ENCODE data around the gene MAG. TPM values are rescaled to one million over a fixed set of nuclear protein-coding genes. Genes with fewer than 3 reads are reported as not detected.

The MAG gene
- total RNA-seq, 2 donors from 2014 or later, result not detected

GRCh38 chr19:35330475-35330874, 38.5 kb downstream of the MAG start:
- DNase-seq (ENCODE audit: low spot score), result no peak
- intact Hi-C loops (cut with DNase I), result no loop called here

- intact Hi-C loops (cut with DNase I), result no loop called here
- DNase-seq (ENCODE audit: low spot score), result no peak
These were observed 39.7 kb downstream of the MAG start for GRCh38 chr19:35331551-35332214.

- no peak for DNase-seq (ENCODE audit: low spot score)
- intact Hi-C loops (cut with DNase I), result no loop called here
These were observed 40.9 kb downstream of the MAG start for GRCh38 chr19:35332817-35333216.

GRCh38 chr19:35334144-35334753, 42.3 kb downstream of the MAG start:
- intact Hi-C loops (cut with DNase I), result no loop called here
- DNase-seq (ENCODE audit: low spot score), result no peak

GRCh38 chr19:35336166-35336955, 44.4 kb downstream of the MAG start:
- no peak for DNase-seq (ENCODE audit: low spot score)

GRCh38 chr19:35337097-35337983, 45.4 kb downstream of the MAG start:
- intact Hi-C loops (cut with DNase I), result no loop called here

More at GRCh38 chr19:35336166-35336955, 44.4 kb downstream of the MAG start:
- intact Hi-C loops (cut with DNase I), result no loop called here

GRCh38 chr19:35337984-35338296, 46.0 kb downstream of the MAG start:
- DNase-seq (ENCODE audit: low spot score), result no peak
- intact Hi-C loops (cut with DNase I), result no loop called here

More at GRCh38 chr19:35337097-35337983, 45.4 kb downstream of the MAG start:
- DNase-seq (ENCODE audit: low spot score), result no peak

- intact Hi-C loops (cut with DNase I), result no loop called here
- no peak for DNase-seq (ENCODE audit: low spot score)
These were observed 48.5 kb downstream of the MAG start for GRCh38 chr19:35340431-35340830.

- intact Hi-C loops (cut with DNase I), result no loop called here
- DNase-seq (ENCODE audit: low spot score), result no peak
These were observed 49.0 kb downstream of the MAG start for GRCh38 chr19:35341006-35341405.

GRCh38 chr19:35341565-35342225, 49.7 kb downstream of the MAG start:
- peak; percentile 23 for DNase-seq (ENCODE audit: low spot score)
- intact Hi-C loops (cut with DNase I), result no loop called here

- peak; percentile 59 for DNase-seq (ENCODE audit: low spot score)
- intact Hi-C loops (cut with DNase I), result no loop called here
These were observed 50.5 kb downstream of the MAG start for GRCh38 chr19:35342430-35342829.

GRCh38 chr19:35344511-35345031, 52.6 kb downstream of the MAG start:
- DNase-seq (ENCODE audit: low spot score), result peak; percentile 53
- intact Hi-C loops (cut with DNase I), result no loop called here

- intact Hi-C loops (cut with DNase I), result no loop called here
- no peak for DNase-seq (ENCODE audit: low spot score)
These were observed 53.7 kb downstream of the MAG start for GRCh38 chr19:35345671-35346111.

- peak; percentile 83 for DNase-seq (ENCODE audit: low spot score)
- intact Hi-C loops (cut with DNase I), result no loop called here
These were observed 54.5 kb downstream of the MAG start for GRCh38 chr19:35346193-35347052.

- DNase-seq (ENCODE audit: low spot score), result peak; percentile 62
- intact Hi-C loops (cut with DNase I), result no loop called here
These were observed 55.4 kb downstream of the MAG start, which contains the start of gene FFAR1 for GRCh38 chr19:35347171-35347929. FFAR1 (plus strand) TSS chr19:35347902; CDS start chr19:35351552, 3,650 bp downstream.

- DNase-seq (ENCODE audit: low spot score), result no peak
These were observed 56.0 kb downstream of the MAG start for GRCh38 chr19:35347930-35348298.

More at GRCh38 chr19:35347930-35348298, 56.0 kb downstream of the MAG start:
- intact Hi-C loops (cut with DNase I), result no loop called here
